ENCODE data around the gene RNU6-7. TPM values are rescaled to one million over a fixed set of nuclear protein-coding genes. Genes with fewer than 3 reads are reported as not detected.

The RNU6-7 gene
- total RNA-seq, 1 donor from 2014 or later: not detected

- ATAC-seq: no peak
- DNase-seq (ENCODE audit: low spot score): no peak
- intact Hi-C loops (cut with DNase I): loop anchor here (5.0 to 10.0 kb wide), 2 partner anchors 315 to 742 kb away; no protein-coding TSS in a partner anchor
Observed at GRCh38 chr14:32249780-32250179, 47.9 kb downstream of the RNU6-7 start.

- no peak for ATAC-seq
Observed at GRCh38 chr14:32250681-32251080, 48.8 kb downstream of the RNU6-7 start.

GRCh38 chr14:32251530-32251929 is 49.7 kb downstream of the RNU6-7 start:
- intact Hi-C loops (cut with DNase I): loop anchor here (5.0 kb wide), 1 partner anchor 744 kb away; no protein-coding TSS in a partner anchor
- DNase-seq (ENCODE audit: low spot score) (no peak), ATAC-seq (no peak)

More at GRCh38 chr14:32250681-32251080, 48.8 kb downstream of the RNU6-7 start:
- DNase-seq (ENCODE audit: low spot score): no peak
- intact Hi-C loops (cut with DNase I): loop anchor here (5.0 kb wide), 1 partner anchor 743 kb away; no protein-coding TSS in a partner anchor

Other genes starting within 250 kb of the RNU6-7 start
- gene ARHGAP5, start 124.7 kb upstream of the RNU6-7 start, total RNA-seq: 193 TPM
- gene RNU6-8, start 1.2 kb downstream of the RNU6-7 start, total RNA-seq: not detected
- gene AKAP6, start 127.3 kb downstream of the RNU6-7 start, total RNA-seq: 6.4 TPM